Measurements from ENCODE around the gene NANOS3.

- TF ChIP-seq CTCF (IDR thresholded peaks at IDR 0.05; ENCODE audit: low read length) = no peak
- TF ChIP-seq EZH2 (IDR thresholded peaks at IDR 0.05; ENCODE audit: borderline replicate concordance, low read length) = no peak
Measured at GRCh38 chr19:13890136-13890535, 13.2 kb downstream of the NANOS3 start.
